ENCODE data around the gene TGDS. TPM values are rescaled to one million over a fixed set of nuclear protein-coding genes. Genes with fewer than 3 reads are reported as not detected.

Gene TGDS
- total RNA-seq, 2 experiments from 2014 or later, result 7.7 to 8.0 TPM

GRCh38 chr13:94553766-94554165 is 42.2 kb downstream of the TGDS start:
- no peaks in the 10 kb centered on the region for H3K9me2 ChIP-seq (ENCODE audit: insufficient read depth, low read length)
- intact Hi-C loops (cut with micrococcal nuclease; ENCODE audit: unreplicated experiment), result no loop called here
- ChIA-PET CTCF (ENCODE audit: unreplicated experiment) (no interaction called here), POLR2A (interaction anchor here (0.6 kb wide), 1 partner anchor 69 kb away, joined by 4 read pairs; no protein-coding TSS in a partner anchor)
- no peak overlapping the region for H3K27ac ChIP-seq (ENCODE audit: low read depth, low read length, poor library complexity, severe bottlenecking)
- no peak for DNase-seq (ENCODE audit: low spot score)
- H3K79me2 ChIP-seq (ENCODE audit: insufficient read depth, low read depth, low read length), result no peaks in the 10 kb centered on the region
- H3K36me3 ChIP-seq (ENCODE audit: insufficient read depth, low read length), result no peaks in the 10 kb centered on the region
- BruUV-seq (replicated peaks), result no TSS peak
- H2AFZ ChIP-seq (ENCODE audit: low read length), result no peak overlapping the region
- TF ChIP-seq EZH2phosphoT487 (IDR thresholded peaks at IDR 0.05; ENCODE audit: borderline replicate concordance, low read depth, low read length) (no peak), CTCF (conservative IDR thresholded peaks at IDR 0.05; ENCODE audit: low read length) (no peak)
- no peak overlapping the region for H3K4me3 ChIP-seq (ENCODE audit: low read depth, low read length, poor library complexity, severe bottlenecking)
- H3K9me3 ChIP-seq (ENCODE audit: low read length), result no peaks in the 10 kb centered on the region
- peaks cover 1% of the 10 kb centered on the region for H3K4me1 ChIP-seq (ENCODE audit: insufficient read depth, low read length, poor library complexity, severe bottlenecking)
- H3K4me2 ChIP-seq (ENCODE audit: low read length), result no peak overlapping the region
- no peaks in the 10 kb centered on the region for H4K20me1 ChIP-seq (ENCODE audit: insufficient read depth, low read length)

- POLR2A ChIA-PET, result no interaction called here
- H3K4me2 ChIP-seq (ENCODE audit: low read length), result peak overlapping the region; percentile 12; the same call in 1 of the 2 replicates
These were observed 43.9 kb downstream of the TGDS start for GRCh38 chr13:94552095-94552494.

More at GRCh38 chr13:94552095-94552494, 43.9 kb downstream of the TGDS start:
- no peaks in the 10 kb centered on the region for H3K9me3 ChIP-seq (ENCODE audit: low read length)
- no peaks in the 10 kb centered on the region for H3K36me3 ChIP-seq (ENCODE audit: insufficient read depth, low read length)
- H3K79me2 ChIP-seq (ENCODE audit: insufficient read depth, low read depth, low read length), result no peaks in the 10 kb centered on the region
- no peak overlapping the region for H3K4me3 ChIP-seq (ENCODE audit: low read depth, low read length, poor library complexity, severe bottlenecking)
- TF ChIP-seq EZH2phosphoT487 (IDR thresholded peaks at IDR 0.05; ENCODE audit: borderline replicate concordance, low read depth, low read length) (no peak), CTCF (conservative IDR thresholded peaks at IDR 0.05; ENCODE audit: low read length) (no peak)
- no peak for DNase-seq (ENCODE audit: low spot score)
- no peak overlapping the region for H2AFZ ChIP-seq (ENCODE audit: low read length)
- no TSS peak for BruUV-seq (replicated peaks)
- H3K9me2 ChIP-seq (ENCODE audit: insufficient read depth, low read length), result no peaks in the 10 kb centered on the region
- CTCF ChIA-PET (ENCODE audit: unreplicated experiment), result no interaction called here
- no peaks in the 10 kb centered on the region for H4K20me1 ChIP-seq (ENCODE audit: insufficient read depth, low read length)
- H3K4me1 ChIP-seq (ENCODE audit: insufficient read depth, low read length, poor library complexity, severe bottlenecking), result peaks cover 8% of the 10 kb centered on the region
- intact Hi-C loops (cut with micrococcal nuclease; ENCODE audit: unreplicated experiment), result no loop called here
- no peak overlapping the region for H3K27ac ChIP-seq (ENCODE audit: low read depth, low read length, poor library complexity, severe bottlenecking)

Measured in OCI-LY7 (cell line).